ENCODE results near the gene PABPC1L2A. TPM values are rescaled to one million over a fixed set of nuclear protein-coding genes. Genes with fewer than 3 reads are reported as not detected.
"Not testable (repeated sequence)": the region's sequence is repeated elsewhere in the genome, so short reads cannot be mapped to it uniquely, and the experiment has no call there.

The PABPC1L2A gene
- total RNA-seq, 2 donors from 2014 or later: 0.49 TPM; not detected in 1

DNA sequence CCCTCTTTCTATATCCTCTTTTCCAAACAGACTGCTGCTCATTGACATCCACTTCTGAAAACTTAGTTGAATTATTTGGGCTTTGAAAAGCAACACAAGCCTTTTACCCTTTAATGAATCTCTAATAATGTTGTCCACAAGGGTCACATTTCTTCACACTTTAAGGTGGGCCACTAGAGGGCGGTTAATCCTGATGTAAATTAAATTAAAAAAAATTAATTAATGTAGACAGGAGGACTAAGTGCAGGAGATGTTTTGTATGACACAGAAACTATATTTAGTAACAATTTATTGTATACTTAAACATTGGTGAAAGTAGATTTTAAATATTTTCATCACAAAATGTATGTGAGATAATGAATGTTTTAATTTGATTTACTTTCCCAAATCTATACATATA, 7.5 kb upstream of the PABPC1L2A start:
- not testable (repeated sequence) for H3K27ac ChIP-seq (ENCODE audit: low read depth, low read length); H3K4me3 ChIP-seq (ENCODE audit: low read length); H3K4me3 Mint-ChIP-seq; H3K4me1 ChIP-seq (ENCODE audit: control insufficient read depth, insufficient read depth, low read length); H3K27me3 ChIP-seq (ENCODE audit: control insufficient read depth, insufficient read depth, low read length, poor library complexity, severe bottlenecking); DNase-seq; H3K9me3 ChIP-seq (ENCODE audit: control insufficient read depth, low read length); H3K36me3 Mint-ChIP-seq (ENCODE audit: low read depth); H3K27ac Mint-ChIP-seq; H3K27me3 Mint-ChIP-seq (ENCODE audit: insufficient read depth); H3K36me3 ChIP-seq (ENCODE audit: control insufficient read depth, insufficient read depth, low read length); H3K9ac ChIP-seq (ENCODE audit: extremely low read depth, low read length, poor library complexity, severe bottlenecking); H3K4me1 Mint-ChIP-seq
- no CpG with 5 or more reads among the region's 1 CpG for WGBS, 2 experiments (ENCODE audit: insufficient coverage in 1 of 2, insufficient read length in 1 of 2)
- peak; percentile 65 for TF ChIP-seq CTCF (conservative IDR thresholded peaks at IDR 0.05)
- peaks cover 15% of the 10 kb centered on the region for H3K9me3 Mint-ChIP-seq

- H3K27ac ChIP-seq (ENCODE audit: low read depth, low read length); H3K4me3 Mint-ChIP-seq; DNase-seq; H3K9ac ChIP-seq (ENCODE audit: extremely low read depth, low read length, poor library complexity, severe bottlenecking); H3K4me1 ChIP-seq (ENCODE audit: control insufficient read depth, insufficient read depth, low read length); H3K27ac Mint-ChIP-seq; H3K4me1 Mint-ChIP-seq; H3K36me3 ChIP-seq (ENCODE audit: control insufficient read depth, insufficient read depth, low read length); H3K36me3 Mint-ChIP-seq (ENCODE audit: low read depth); H3K4me3 ChIP-seq (ENCODE audit: low read length); H3K9me3 Mint-ChIP-seq; H3K9me3 ChIP-seq (ENCODE audit: control insufficient read depth, low read length): not testable (repeated sequence)
- peaks cover 31% of the 10 kb centered on the region for H3K27me3 ChIP-seq (ENCODE audit: control insufficient read depth, insufficient read depth, low read length, poor library complexity, severe bottlenecking)
- WGBS, 2 experiments (ENCODE audit: insufficient coverage in 1 of 2, insufficient read length in 1 of 2): no CpG with 5 or more reads among the region's 44 CpGs
- peaks cover 22% of the 10 kb centered on the region for H3K27me3 Mint-ChIP-seq (ENCODE audit: insufficient read depth)
Measured at GRCh38 chrX:73079884-73080283, 572 bp upstream of the PABPC1L2A start.

- H3K4me1 Mint-ChIP-seq; H3K4me1 ChIP-seq (ENCODE audit: control insufficient read depth, insufficient read depth, low read length); H3K4me3 ChIP-seq (ENCODE audit: low read length); H3K9ac ChIP-seq (ENCODE audit: extremely low read depth, low read length, poor library complexity, severe bottlenecking); H3K36me3 ChIP-seq (ENCODE audit: control insufficient read depth, insufficient read depth, low read length); H3K36me3 Mint-ChIP-seq (ENCODE audit: low read depth); DNase-seq; H3K4me3 Mint-ChIP-seq; H3K9me3 ChIP-seq (ENCODE audit: control insufficient read depth, low read length); H3K27ac Mint-ChIP-seq; H3K27ac ChIP-seq (ENCODE audit: low read depth, low read length): not testable (repeated sequence)
- WGBS, 2 experiments (ENCODE audit: insufficient coverage in 1 of 2, insufficient read length in 1 of 2): no CpG with 5 or more reads among the region's 19 CpGs
- Mint-ChIP-seq H3K27me3 (ENCODE audit: insufficient read depth) (peaks cover 33% of the 10 kb centered on the region), H3K9me3 (peaks cover 13% of the 10 kb centered on the region)
- peaks cover 41% of the 10 kb centered on the region for H3K27me3 ChIP-seq (ENCODE audit: control insufficient read depth, insufficient read depth, low read length, poor library complexity, severe bottlenecking)
Measured at GRCh38 chrX:73078597-73078996, 715 bp downstream of the PABPC1L2A start.

- H3K27ac ChIP-seq (ENCODE audit: low read depth, low read length): no peak overlapping the region
- H3K4me3 Mint-ChIP-seq: no peak overlapping the region
- WGBS, 2 experiments (ENCODE audit: insufficient coverage in 1 of 2, insufficient read length in 1 of 2): 80% methylated on average over 1 of the region's 2 CpGs; no CpG with 5 or more reads in 1 of the 2 experiments
- no peak for TF ChIP-seq CTCF (conservative IDR thresholded peaks at IDR 0.05)
- no peak overlapping the region for H3K27ac Mint-ChIP-seq
- no peaks in the 10 kb centered on the region for H3K36me3 Mint-ChIP-seq (ENCODE audit: low read depth)
- H3K4me1 Mint-ChIP-seq: no peaks in the 10 kb centered on the region
- no peaks in the 10 kb centered on the region for H3K4me1 ChIP-seq (ENCODE audit: control insufficient read depth, insufficient read depth, low read length)
- H3K9ac ChIP-seq (ENCODE audit: extremely low read depth, low read length, poor library complexity, severe bottlenecking): no peak overlapping the region
- H3K9me3 Mint-ChIP-seq: peaks cover 22% of the 10 kb centered on the region
- peaks cover 41% of the 10 kb centered on the region for H3K27me3 Mint-ChIP-seq (ENCODE audit: insufficient read depth)
- peaks cover 59% of the 10 kb centered on the region for H3K27me3 ChIP-seq (ENCODE audit: control insufficient read depth, insufficient read depth, low read length, poor library complexity, severe bottlenecking)
- no peak for DNase-seq
- H3K36me3 ChIP-seq (ENCODE audit: control insufficient read depth, insufficient read depth, low read length): no peaks in the 10 kb centered on the region
- no peak overlapping the region for H3K4me3 ChIP-seq (ENCODE audit: low read length)
- H3K9me3 ChIP-seq (ENCODE audit: control insufficient read depth, low read length): no peaks in the 10 kb centered on the region
Measured at GRCh38 chrX:73076838-73077237, 2.5 kb downstream of the PABPC1L2A start.

All from endodermal cell (in vitro differentiated cells).